ENCODE data around the gene PHF12. TPM values are rescaled to one million over a fixed set of nuclear protein-coding genes. Genes with fewer than 3 reads are reported as not detected.

Gene PHF12
- total and polyA plus RNA-seq, 2 experiments from 2014 or later: 19.7 to 41.0 TPM

DNA sequence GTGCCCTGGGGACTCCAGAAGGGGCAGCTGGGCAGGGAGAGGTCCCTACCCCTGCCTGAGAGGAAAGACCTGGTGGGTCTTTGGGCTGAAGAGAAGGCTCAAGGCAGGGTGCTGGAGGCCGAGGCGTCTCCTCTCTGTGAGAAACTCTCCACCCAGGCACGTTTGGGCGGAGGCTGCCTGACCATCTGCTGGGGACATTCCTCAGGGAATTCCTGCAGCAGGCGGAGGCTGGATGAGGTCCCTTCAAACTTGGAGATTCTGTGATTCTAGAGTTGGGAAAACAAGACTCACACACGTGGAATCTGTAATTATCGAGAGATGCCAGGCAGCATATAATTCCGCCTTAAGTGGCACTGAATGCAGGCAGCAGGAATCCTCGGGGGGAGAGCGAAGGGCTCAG, 21.1 kb upstream of the PHF12 start:
- H3K4me1 Mint-ChIP-seq: peaks cover 42% of the 10 kb centered on the region
- peaks cover 30% of the 10 kb centered on the region for H3K4me1 ChIP-seq (ENCODE audit: insufficient read depth)

More for the DNA sequence above, 21.1 kb upstream of the PHF12 start:
- H3K79me2 ChIP-seq (replicated peaks; ENCODE audit: insufficient read depth): no peaks in the 10 kb centered on the region
- DNase-seq (ENCODE audit: low spot score) (no peak), ATAC-seq (no peak)
- no peak overlapping the region for H2AFZ ChIP-seq
- H4K20me1 ChIP-seq (replicated peaks; ENCODE audit: insufficient read depth): no peaks in the 10 kb centered on the region
- H3K9me3 Mint-ChIP-seq: no peaks in the 10 kb centered on the region
- no peak overlapping the region for H3K4me3 Mint-ChIP-seq
- H3K9me2 ChIP-seq (ENCODE audit: insufficient read depth): no peaks in the 10 kb centered on the region
- no peaks in the 10 kb centered on the region for H3K36me3 Mint-ChIP-seq (ENCODE audit: low read depth)
- no peaks in the 10 kb centered on the region for H3K36me3 ChIP-seq (ENCODE audit: insufficient read depth)
- H3F3A ChIP-seq (replicated peaks; ENCODE audit: low read depth): peaks cover 16% of the 10 kb centered on the region; the same call in 1 of the 2 replicates
- no peak overlapping the region for H3K27ac Mint-ChIP-seq
- H3K27me3 Mint-ChIP-seq (ENCODE audit: insufficient read depth, low read depth, poor library complexity): peaks cover 5% of the 10 kb centered on the region
- no peaks in the 10 kb centered on the region for H3K27me3 ChIP-seq (ENCODE audit: insufficient read depth)
- no peak overlapping the region for H3K27ac ChIP-seq (ENCODE audit: low read depth)
- no peak overlapping the region for H3K4me2 ChIP-seq
- TF ChIP-seq ZNF331 (CRISPR knock-in tag; IDR thresholded peaks at IDR 0.05; ENCODE audit: low read depth): no peak
- TF ChIP-seq EZH2phosphoT487 (IDR thresholded peaks at IDR 0.05; ENCODE audit: unreplicated experiment): no peak
- TF ChIP-seq NANOG (IDR thresholded peaks at IDR 0.05; ENCODE audit: borderline replicate concordance): no peak
- TF ChIP-seq, protein P1, sequence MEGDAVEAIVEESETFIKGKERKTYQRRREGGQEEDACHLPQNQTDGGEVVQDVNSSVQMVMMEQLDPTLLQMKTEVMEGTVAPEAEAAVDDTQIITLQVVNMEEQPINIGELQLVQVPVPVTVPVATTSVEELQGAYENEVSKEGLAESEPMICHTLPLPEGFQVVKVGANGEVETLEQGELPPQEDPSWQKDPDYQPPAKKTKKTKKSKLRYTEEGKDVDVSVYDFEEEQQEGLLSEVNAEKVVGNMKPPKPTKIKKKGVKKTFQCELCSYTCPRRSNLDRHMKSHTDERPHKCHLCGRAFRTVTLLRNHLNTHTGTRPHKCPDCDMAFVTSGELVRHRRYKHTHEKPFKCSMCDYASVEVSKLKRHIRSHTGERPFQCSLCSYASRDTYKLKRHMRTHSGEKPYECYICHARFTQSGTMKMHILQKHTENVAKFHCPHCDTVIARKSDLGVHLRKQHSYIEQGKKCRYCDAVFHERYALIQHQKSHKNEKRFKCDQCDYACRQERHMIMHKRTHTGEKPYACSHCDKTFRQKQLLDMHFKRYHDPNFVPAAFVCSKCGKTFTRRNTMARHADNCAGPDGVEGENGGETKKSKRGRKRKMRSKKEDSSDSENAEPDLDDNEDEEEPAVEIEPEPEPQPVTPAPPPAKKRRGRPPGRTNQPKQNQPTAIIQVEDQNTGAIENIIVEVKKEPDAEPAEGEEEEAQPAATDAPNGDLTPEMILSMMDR (conservative IDR thresholded peaks at IDR 0.05; ENCODE audit: low read depth in 2 of 2): no peak
- TF ChIP-seq, protein P2, sequence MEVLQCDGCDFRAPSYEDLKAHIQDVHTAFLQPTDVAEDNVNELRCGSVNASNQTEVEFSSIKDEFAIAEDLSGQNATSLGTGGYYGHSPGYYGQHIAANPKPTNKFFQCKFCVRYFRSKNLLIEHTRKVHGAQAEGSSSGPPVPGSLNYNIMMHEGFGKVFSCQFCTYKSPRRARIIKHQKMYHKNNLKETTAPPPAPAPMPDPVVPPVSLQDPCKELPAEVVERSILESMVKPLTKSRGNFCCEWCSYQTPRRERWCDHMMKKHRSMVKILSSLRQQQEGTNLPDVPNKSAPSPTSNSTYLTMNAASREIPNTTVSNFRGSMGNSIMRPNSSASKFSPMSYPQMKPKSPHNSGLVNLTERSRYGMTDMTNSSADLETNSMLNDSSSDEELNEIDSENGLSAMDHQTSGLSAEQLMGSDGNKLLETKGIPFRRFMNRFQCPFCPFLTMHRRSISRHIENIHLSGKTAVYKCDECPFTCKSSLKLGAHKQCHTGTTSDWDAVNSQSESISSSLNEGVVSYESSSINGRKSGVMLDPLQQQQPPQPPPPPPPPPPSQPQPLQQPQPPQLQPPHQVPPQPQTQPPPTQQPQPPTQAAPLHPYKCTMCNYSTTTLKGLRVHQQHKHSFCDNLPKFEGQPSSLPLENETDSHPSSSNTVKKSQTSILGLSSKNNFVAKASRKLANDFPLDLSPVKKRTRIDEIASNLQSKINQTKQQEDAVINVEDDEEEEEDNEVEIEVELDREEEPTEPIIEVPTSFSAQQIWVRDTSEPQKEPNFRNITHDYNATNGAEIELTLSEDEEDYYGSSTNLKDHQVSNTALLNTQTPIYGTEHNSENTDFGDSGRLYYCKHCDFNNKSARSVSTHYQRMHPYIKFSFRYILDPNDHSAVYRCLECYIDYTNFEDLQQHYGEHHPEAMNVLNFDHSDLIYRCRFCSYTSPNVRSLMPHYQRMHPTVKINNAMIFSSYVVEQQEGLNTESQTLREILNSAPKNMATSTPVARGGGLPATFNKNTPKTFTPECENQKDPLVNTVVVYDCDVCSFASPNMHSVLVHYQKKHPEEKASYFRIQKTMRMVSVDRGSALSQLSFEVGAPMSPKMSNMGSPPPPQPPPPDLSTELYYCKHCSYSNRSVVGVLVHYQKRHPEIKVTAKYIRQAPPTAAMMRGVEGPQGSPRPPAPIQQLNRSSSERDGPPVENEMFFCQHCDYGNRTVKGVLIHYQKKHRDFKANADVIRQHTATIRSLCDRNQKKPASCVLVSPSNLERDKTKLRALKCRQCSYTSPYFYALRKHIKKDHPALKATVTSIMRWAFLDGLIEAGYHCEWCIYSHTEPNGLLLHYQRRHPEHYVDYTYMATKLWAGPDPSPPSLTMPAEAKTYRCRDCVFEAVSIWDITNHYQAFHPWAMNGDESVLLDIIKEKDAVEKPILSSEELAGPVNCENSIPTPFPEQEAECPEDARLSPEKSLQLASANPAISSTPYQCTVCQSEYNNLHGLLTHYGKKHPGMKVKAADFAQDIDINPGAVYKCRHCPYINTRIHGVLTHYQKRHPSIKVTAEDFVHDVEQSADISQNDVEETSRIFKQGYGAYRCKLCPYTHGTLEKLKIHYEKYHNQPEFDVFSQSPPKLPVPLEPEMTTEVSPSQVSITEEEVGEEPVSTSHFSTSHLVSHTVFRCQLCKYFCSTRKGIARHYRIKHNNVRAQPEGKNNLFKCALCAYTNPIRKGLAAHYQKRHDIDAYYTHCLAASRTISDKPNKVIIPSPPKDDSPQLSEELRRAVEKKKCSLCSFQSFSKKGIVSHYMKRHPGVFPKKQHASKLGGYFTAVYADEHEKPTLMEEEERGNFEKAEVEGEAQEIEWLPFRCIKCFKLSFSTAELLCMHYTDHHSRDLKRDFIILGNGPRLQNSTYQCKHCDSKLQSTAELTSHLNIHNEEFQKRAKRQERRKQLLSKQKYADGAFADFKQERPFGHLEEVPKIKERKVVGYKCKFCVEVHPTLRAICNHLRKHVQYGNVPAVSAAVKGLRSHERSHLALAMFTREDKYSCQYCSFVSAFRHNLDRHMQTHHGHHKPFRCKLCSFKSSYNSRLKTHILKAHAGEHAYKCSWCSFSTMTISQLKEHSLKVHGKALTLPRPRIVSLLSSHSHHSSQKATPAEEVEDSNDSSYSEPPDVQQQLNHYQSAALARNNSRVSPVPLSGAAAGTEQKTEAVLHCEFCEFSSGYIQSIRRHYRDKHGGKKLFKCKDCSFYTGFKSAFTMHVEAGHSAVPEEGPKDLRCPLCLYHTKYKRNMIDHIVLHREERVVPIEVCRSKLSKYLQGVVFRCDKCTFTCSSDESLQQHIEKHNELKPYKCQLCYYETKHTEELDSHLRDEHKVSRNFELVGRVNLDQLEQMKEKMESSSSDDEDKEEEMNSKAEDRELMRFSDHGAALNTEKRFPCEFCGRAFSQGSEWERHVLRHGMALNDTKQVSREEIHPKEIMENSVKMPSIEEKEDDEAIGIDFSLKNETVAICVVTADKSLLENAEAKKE (CRISPR knock-in tag; IDR thresholded peaks at IDR 0.05): no peak
- no peak for TF ChIP-seq EZH2 (IDR thresholded peaks at IDR 0.05; ENCODE audit: low read depth, unreplicated experiment)
- TF ChIP-seq POLR2AphosphoS5 (IDR thresholded peaks at IDR 0.05; ENCODE audit: low read depth): no peak
- no peak for TF ChIP-seq STAT1 (IDR thresholded peaks at IDR 0.05; ENCODE audit: unreplicated experiment)
- TF ChIP-seq, protein P3, sequence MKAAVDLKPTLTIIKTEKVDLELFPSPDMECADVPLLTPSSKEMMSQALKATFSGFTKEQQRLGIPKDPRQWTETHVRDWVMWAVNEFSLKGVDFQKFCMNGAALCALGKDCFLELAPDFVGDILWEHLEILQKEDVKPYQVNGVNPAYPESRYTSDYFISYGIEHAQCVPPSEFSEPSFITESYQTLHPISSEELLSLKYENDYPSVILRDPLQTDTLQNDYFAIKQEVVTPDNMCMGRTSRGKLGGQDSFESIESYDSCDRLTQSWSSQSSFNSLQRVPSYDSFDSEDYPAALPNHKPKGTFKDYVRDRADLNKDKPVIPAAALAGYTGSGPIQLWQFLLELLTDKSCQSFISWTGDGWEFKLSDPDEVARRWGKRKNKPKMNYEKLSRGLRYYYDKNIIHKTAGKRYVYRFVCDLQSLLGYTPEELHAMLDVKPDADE (IDR thresholded peaks at IDR 0.05): no peak
- TF ChIP-seq CREB1 (CRISPR knock-in tag; IDR thresholded peaks at IDR 0.05; ENCODE audit: low read depth): no peak
- no peak for TF ChIP-seq ZNF114 (CRISPR knock-in tag; IDR thresholded peaks at IDR 0.05)
- no peak for TF ChIP-seq JUNB (IDR thresholded peaks at IDR 0.05; ENCODE audit: unreplicated experiment)
- TF ChIP-seq, protein P4, sequence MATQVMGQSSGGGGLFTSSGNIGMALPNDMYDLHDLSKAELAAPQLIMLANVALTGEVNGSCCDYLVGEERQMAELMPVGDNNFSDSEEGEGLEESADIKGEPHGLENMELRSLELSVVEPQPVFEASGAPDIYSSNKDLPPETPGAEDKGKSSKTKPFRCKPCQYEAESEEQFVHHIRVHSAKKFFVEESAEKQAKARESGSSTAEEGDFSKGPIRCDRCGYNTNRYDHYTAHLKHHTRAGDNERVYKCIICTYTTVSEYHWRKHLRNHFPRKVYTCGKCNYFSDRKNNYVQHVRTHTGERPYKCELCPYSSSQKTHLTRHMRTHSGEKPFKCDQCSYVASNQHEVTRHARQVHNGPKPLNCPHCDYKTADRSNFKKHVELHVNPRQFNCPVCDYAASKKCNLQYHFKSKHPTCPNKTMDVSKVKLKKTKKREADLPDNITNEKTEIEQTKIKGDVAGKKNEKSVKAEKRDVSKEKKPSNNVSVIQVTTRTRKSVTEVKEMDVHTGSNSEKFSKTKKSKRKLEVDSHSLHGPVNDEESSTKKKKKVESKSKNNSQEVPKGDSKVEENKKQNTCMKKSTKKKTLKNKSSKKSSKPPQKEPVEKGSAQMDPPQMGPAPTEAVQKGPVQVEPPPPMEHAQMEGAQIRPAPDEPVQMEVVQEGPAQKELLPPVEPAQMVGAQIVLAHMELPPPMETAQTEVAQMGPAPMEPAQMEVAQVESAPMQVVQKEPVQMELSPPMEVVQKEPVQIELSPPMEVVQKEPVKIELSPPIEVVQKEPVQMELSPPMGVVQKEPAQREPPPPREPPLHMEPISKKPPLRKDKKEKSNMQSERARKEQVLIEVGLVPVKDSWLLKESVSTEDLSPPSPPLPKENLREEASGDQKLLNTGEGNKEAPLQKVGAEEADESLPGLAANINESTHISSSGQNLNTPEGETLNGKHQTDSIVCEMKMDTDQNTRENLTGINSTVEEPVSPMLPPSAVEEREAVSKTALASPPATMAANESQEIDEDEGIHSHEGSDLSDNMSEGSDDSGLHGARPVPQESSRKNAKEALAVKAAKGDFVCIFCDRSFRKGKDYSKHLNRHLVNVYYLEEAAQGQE (IDR thresholded peaks at IDR 0.05; ENCODE audit: unreplicated experiment): no peak
- no peak overlapping the region for H3K4me3 ChIP-seq

Measured in GM23338 (cell line).